ENCODE data around the gene BNC2. TPM values are rescaled to one million over a fixed set of nuclear protein-coding genes. Genes with fewer than 3 reads are reported as not detected.

BNC2 gene
- total RNA-seq, 2 experiments from 2014 or later, result not detected

- ChIA-PET CTCF (no interaction called here), POLR2A (no interaction called here)
- Mint-ChIP-seq H3K9me3 (peaks cover 7% of the 10 kb centered on the region), H3K27ac (no peak overlapping the region), H3K4me1 (ENCODE audit: low read depth) (no peaks in the 10 kb centered on the region), H3K4me3 (no peak overlapping the region), H3K36me3 (ENCODE audit: low read depth) (no peaks in the 10 kb centered on the region), H3K27me3 (peaks cover 23% of the 10 kb centered on the region)
- no peak for DNase-seq
- H3K9me3 ChIP-seq (ENCODE audit: control insufficient read depth in 1 of 2, insufficient read depth in 1 of 2, low read length in 2 of 2), result peaks cover 0 to 8% of the 10 kb centered on the region in 2 experiments
- no peak for ATAC-seq (ENCODE audit: poor library complexity)
- H3K27me3 ChIP-seq (ENCODE audit: control insufficient read depth in 1 of 2, insufficient read depth in 2 of 2, low read length in 2 of 2), result no peaks in the 10 kb centered on the region
- intact Hi-C loops (cut with DNase I, micrococcal nuclease), result no loop called here
- no peak overlapping the region for H3K27ac ChIP-seq (ENCODE audit: low read depth in 1 of 2, low read length in 2 of 2)
- TF ChIP-seq, protein P1, sequence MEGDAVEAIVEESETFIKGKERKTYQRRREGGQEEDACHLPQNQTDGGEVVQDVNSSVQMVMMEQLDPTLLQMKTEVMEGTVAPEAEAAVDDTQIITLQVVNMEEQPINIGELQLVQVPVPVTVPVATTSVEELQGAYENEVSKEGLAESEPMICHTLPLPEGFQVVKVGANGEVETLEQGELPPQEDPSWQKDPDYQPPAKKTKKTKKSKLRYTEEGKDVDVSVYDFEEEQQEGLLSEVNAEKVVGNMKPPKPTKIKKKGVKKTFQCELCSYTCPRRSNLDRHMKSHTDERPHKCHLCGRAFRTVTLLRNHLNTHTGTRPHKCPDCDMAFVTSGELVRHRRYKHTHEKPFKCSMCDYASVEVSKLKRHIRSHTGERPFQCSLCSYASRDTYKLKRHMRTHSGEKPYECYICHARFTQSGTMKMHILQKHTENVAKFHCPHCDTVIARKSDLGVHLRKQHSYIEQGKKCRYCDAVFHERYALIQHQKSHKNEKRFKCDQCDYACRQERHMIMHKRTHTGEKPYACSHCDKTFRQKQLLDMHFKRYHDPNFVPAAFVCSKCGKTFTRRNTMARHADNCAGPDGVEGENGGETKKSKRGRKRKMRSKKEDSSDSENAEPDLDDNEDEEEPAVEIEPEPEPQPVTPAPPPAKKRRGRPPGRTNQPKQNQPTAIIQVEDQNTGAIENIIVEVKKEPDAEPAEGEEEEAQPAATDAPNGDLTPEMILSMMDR (IDR thresholded peaks at IDR 0.05), result no peak
- no peaks in the 10 kb centered on the region for H3K36me3 ChIP-seq (ENCODE audit: insufficient read depth, low read length)
- no peak overlapping the region for H3K4me3 ChIP-seq (ENCODE audit: low read length)
- no peaks in the 10 kb centered on the region for H3K4me1 ChIP-seq (ENCODE audit: insufficient read depth, low read length)
Measured at GRCh38 chr9:16830806-16831205, 39.7 kb downstream of the BNC2 start.

DNA sequence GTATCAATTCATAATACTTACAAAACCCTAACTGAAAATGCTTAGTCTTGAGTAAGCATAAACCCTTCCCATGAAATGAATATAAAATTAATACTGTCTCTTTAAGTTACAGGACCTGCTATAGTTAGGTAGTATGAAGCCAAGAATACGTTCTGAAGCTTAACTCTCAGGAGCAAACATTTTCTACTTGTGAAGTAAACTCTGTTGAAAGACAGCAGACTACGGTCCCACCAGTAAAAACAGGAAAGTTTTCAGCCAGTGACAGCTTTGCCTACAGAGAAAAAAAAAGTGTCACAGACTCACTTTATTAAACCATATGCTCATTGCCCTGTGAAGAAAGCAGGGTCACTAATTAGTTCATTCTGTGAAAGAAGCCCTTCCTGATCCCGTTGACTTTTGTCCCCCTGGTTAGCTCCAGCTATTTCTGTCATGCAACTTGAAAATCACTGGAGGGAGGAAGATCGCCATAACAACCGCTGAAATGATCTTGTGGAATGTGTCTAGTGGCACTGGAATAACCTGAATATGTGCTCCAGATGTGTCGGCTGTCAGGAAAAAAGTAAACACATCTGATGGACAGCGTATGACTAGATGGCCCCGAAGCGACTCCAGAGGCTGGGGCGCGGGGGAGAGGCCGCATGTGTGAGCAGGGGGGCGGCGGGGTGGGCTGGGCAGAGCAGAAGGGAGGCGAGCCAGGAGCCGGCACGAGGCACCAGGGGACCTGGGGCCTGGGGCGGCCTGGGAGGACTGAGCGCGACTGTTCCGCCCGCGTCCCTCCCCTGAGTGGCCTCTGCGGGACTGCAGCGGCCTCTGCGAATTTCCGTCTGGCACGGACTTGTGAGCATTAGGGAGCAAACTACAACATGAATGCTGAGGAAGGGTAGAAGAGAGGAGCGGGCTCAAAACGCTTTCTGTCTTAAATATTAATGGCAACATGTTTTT is 41.9 kb downstream of the BNC2 start:
- Histone ChIP-seq H3K27ac (ENCODE audit: low read depth in 1 of 2, low read length in 2 of 2) (no peak overlapping the region), H3K4me3 (ENCODE audit: low read length) (no peak overlapping the region), H3K27me3 (ENCODE audit: control insufficient read depth in 1 of 2, insufficient read depth in 2 of 2, low read length in 2 of 2) (no peaks in the 10 kb centered on the region), H3K9me3 (ENCODE audit: control insufficient read depth in 1 of 2, insufficient read depth in 1 of 2, low read length in 2 of 2) (peaks cover 0 to 8% of the 10 kb centered on the region in 2 experiments), H3K36me3 (ENCODE audit: insufficient read depth, low read length) (no peaks in the 10 kb centered on the region), H3K4me1 (ENCODE audit: insufficient read depth, low read length) (no peaks in the 10 kb centered on the region)
- Mint-ChIP-seq H3K27ac (no peak overlapping the region), H3K27me3 (peaks cover 23% of the 10 kb centered on the region), H3K4me3 (no peak overlapping the region), H3K36me3 (ENCODE audit: low read depth) (no peaks in the 10 kb centered on the region), H3K9me3 (peaks cover 7% of the 10 kb centered on the region), H3K4me1 (ENCODE audit: low read depth) (no peaks in the 10 kb centered on the region)
- CTCF ChIA-PET, result no interaction called here
- intact Hi-C loops (cut with DNase I, micrococcal nuclease), result no loop called here
- DNase-seq (no peak), ATAC-seq (ENCODE audit: poor library complexity) (no peak)
- POLR2A ChIA-PET, result no interaction called here
- TF ChIP-seq, protein P1 (IDR thresholded peaks at IDR 0.05), result no peak

GRCh38 chr9:16825971-16826625 is 44.4 kb downstream of the BNC2 start:
- Mint-ChIP-seq H3K4me3 (no peak overlapping the region), H3K27ac (no peak overlapping the region), H3K4me1 (ENCODE audit: low read depth) (no peaks in the 10 kb centered on the region), H3K27me3 (peaks cover 23% of the 10 kb centered on the region), H3K9me3 (peaks cover 2% of the 10 kb centered on the region), H3K36me3 (ENCODE audit: low read depth) (no peaks in the 10 kb centered on the region)
- TF ChIP-seq, protein P1 (IDR thresholded peaks at IDR 0.05), result no peak
- DNase-seq (no peak), ATAC-seq (ENCODE audit: poor library complexity) (no peak)
- H3K27me3 ChIP-seq (ENCODE audit: control insufficient read depth in 1 of 2, insufficient read depth in 2 of 2, low read length in 2 of 2), result no peaks in the 10 kb centered on the region
- H3K9me3 ChIP-seq (ENCODE audit: control insufficient read depth in 1 of 2, insufficient read depth in 1 of 2, low read length in 2 of 2), result peaks cover 0 to 10% of the 10 kb centered on the region in 2 experiments
- H3K27ac ChIP-seq (ENCODE audit: low read depth in 1 of 2, low read length in 2 of 2), result no peak overlapping the region
- intact Hi-C loops (cut with DNase I, micrococcal nuclease), result no loop called here
- H3K36me3 ChIP-seq (ENCODE audit: insufficient read depth, low read length), result no peaks in the 10 kb centered on the region
- ChIA-PET POLR2A (no interaction called here), CTCF (no interaction called here)
- no peaks in the 10 kb centered on the region for H3K4me1 ChIP-seq (ENCODE audit: insufficient read depth, low read length)
- H3K4me3 ChIP-seq (ENCODE audit: low read length), result no peak overlapping the region
